Gastroesophageal sphincter (tissue), 3 donors: ENCODE measurements around the gene DACH1.

Experiments used
- CTCF ChIP-seq, 4 experiments: fragments of 200-600 bp in 2 of 4; fragments of 450-650 bp in 2 of 4; sonication (generic) in 1 of 4; IDR thresholded peaks; one replicate each; pipeline ENCODE4 v1.5.1; 2017 to 2019; ENCODE audit warnings: antibody characterized with exemption in 4 of 4, mild to moderate bottlenecking in 2 of 4, moderate library complexity in 2 of 4
- EP300 ChIP-seq: sonication (generic); formaldehyde crosslinking; IDR thresholded peaks from one replicate; pipeline ENCODE4 v1.6.1; 2017; ENCODE audit warnings: antibody characterized with exemption, mild to moderate bottlenecking
- POLR2A ChIP-seq, 2 donors: fragments of 450-650 bp; IDR thresholded peaks; one replicate each; pipeline ENCODE4 v1.6.1; 2017; ENCODE audit warnings: antibody characterized with exemption in 2 of 2, mild to moderate bottlenecking in 2 of 2, moderate library complexity in 1 of 2
- POLR2AphosphoS5 ChIP-seq: sonication (generic); formaldehyde crosslinking; IDR thresholded peaks from one replicate; pipeline ENCODE4 v1.6.1; 2017; ENCODE audit warnings: antibody characterized with exemption

DNA sequence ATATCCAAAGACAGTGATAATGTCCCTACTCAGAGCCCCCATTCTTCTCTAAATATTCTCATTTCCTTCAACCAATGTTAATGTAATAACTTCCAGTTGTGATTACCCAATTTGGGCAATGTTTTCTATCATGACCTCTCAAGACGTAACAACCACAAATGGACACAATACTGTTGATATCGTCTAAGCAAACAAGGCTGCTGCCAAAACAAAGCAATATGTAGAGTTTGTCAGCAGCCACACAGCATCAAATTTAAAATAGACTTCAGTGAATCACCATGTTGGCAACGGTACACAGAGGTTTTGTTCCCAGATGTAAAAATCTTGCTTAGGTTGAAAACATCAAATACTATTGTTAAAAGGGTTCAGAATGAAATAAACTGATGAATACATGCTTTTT lies 205.1 kb downstream of the DACH1 start:
- TF ChIP-seq CTCF (IDR thresholded peaks at IDR 0.05) (no peak), POLR2A (IDR thresholded peaks at IDR 0.05) (no peak), POLR2AphosphoS5 (no peak), EP300 (no peak)
